ENCODE data around the gene CNTN5.

The CNTN5 gene

DNA sequence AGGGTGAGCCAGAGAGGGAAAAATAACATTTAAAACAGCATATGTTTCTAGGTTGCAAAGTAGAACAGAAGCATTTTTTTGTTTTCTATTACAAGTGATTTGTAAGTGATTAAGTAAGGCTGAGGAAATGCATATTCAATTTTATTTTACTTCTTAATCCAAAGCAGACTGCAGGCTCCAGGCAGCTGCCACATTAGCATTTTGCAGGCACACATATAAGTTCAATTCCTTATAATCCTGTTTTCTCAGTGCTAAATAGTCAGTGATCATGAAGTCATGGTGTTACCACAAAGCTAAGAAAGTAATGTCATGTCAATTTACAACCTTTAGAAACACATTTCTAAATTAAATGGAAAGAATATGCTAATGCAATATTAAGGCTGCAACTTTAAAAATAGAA lies 149.8 kb downstream of the CNTN5 start:
- no peaks in the 10 kb centered on the region for H3K27me3 ChIP-seq (ENCODE audit: insufficient read depth, low read length)
- H3K36me3 ChIP-seq (ENCODE audit: insufficient read depth, low read length): no peaks in the 10 kb centered on the region

DNA sequence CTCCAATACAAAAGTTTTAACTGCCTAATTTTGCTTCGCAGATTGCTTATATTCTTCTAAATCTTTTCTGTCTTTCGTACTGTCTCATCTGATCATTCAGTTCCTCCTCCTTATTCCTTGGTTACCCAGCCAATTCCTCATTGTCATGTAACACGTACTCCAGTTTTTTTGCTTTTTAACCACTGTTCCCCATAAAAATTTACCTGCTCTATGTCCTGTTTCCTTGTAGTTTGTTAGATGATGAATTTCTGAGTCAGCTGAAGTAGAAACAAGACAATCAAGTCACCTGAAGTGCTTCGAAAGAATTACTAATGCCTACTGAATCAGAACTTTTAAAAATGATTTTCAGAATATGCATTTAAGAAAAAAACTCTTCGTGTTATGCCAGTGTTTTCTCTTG lies 150.6 kb downstream of the CNTN5 start:
- no peaks in the 10 kb centered on the region for H3K27me3 ChIP-seq (ENCODE audit: insufficient read depth, low read length)
- H2AFZ ChIP-seq (ENCODE audit: low read length, unreplicated experiment): no peak overlapping the region
- no peak overlapping the region for H3K27ac ChIP-seq (ENCODE audit: low read depth, low read length)
- no peaks in the 10 kb centered on the region for H3K79me2 ChIP-seq (ENCODE audit: control insufficient read depth, insufficient read depth, low read length, unreplicated experiment)
- no peaks in the 10 kb centered on the region for H3K36me3 ChIP-seq (ENCODE audit: insufficient read depth, low read length)
- no peaks in the 10 kb centered on the region for H3K4me1 ChIP-seq (ENCODE audit: control insufficient read depth, insufficient read depth, low read length, unreplicated experiment)
- no peak overlapping the region for H3K4me3 ChIP-seq (ENCODE audit: low read depth, low read length)

More for the DNA sequence above, 149.8 kb downstream of the CNTN5 start:
- Histone ChIP-seq H3K4me3 (ENCODE audit: low read depth, low read length) (no peak overlapping the region), H3K27ac (ENCODE audit: low read depth, low read length) (no peak overlapping the region), H2AFZ (ENCODE audit: low read length, unreplicated experiment) (no peak overlapping the region), H3K79me2 (ENCODE audit: control insufficient read depth, insufficient read depth, low read length, unreplicated experiment) (no peaks in the 10 kb centered on the region), H3K4me1 (ENCODE audit: control insufficient read depth, insufficient read depth, low read length, unreplicated experiment) (no peaks in the 10 kb centered on the region)

DNA sequence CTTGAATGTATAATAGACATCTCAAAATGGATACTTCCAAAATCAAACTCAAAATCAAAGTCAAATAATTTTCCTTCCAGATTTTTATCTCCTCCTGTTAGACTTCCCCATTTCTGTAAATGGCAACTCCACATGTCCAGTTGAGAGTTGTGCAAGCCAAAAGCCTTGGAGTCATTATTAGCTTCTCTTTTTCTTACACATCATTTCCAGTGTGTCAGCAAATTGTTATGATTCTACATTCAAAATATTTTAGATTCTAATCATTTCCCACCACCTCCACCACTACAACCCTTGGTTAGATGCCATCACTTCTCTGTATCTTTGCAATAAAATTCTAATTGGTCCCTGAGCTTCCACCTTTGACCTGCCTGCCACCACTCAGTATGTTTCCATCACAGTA lies 155.7 kb downstream of the CNTN5 start:
- Histone ChIP-seq H3K79me2 (ENCODE audit: control insufficient read depth, insufficient read depth, low read length, unreplicated experiment) (no peaks in the 10 kb centered on the region), H2AFZ (ENCODE audit: low read length, unreplicated experiment) (no peak overlapping the region), H3K27me3 (ENCODE audit: insufficient read depth, low read length) (no peaks in the 10 kb centered on the region), H3K27ac (ENCODE audit: low read depth, low read length) (no peak overlapping the region), H3K36me3 (ENCODE audit: insufficient read depth, low read length) (no peaks in the 10 kb centered on the region), H3K4me3 (ENCODE audit: low read depth, low read length) (no peak overlapping the region), H3K4me1 (ENCODE audit: control insufficient read depth, insufficient read depth, low read length, unreplicated experiment) (no peaks in the 10 kb centered on the region)

DNA sequence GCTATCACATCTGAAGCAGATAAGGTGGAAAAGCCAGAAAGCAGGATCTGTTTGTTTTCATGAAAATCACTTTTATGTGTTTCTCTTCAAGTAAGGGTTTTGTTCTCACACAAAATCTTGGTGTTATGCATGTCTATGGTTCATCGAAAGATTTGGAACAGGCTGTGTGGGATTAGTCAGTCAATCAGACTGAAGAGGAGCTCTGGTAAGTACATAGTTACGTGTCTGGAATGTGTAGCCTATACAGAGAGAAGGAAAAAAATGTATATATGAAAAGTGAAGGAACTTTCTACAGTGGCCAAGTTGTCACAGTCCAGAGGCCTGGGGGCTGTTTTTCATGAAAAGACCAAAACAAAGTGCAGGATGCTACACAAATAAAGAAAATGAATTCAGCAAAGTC lies 156.7 kb downstream of the CNTN5 start:
- no peaks in the 10 kb centered on the region for H3K4me1 ChIP-seq (ENCODE audit: control insufficient read depth, insufficient read depth, low read length, unreplicated experiment)
- H2AFZ ChIP-seq (ENCODE audit: low read length, unreplicated experiment): no peak overlapping the region
- H3K4me3 ChIP-seq (ENCODE audit: low read depth, low read length): no peak overlapping the region
- H3K79me2 ChIP-seq (ENCODE audit: control insufficient read depth, insufficient read depth, low read length, unreplicated experiment): no peaks in the 10 kb centered on the region
- no peaks in the 10 kb centered on the region for H3K36me3 ChIP-seq (ENCODE audit: insufficient read depth, low read length)
- no peak overlapping the region for H3K27ac ChIP-seq (ENCODE audit: low read depth, low read length)
- no peaks in the 10 kb centered on the region for H3K27me3 ChIP-seq (ENCODE audit: insufficient read depth, low read length)

DNA sequence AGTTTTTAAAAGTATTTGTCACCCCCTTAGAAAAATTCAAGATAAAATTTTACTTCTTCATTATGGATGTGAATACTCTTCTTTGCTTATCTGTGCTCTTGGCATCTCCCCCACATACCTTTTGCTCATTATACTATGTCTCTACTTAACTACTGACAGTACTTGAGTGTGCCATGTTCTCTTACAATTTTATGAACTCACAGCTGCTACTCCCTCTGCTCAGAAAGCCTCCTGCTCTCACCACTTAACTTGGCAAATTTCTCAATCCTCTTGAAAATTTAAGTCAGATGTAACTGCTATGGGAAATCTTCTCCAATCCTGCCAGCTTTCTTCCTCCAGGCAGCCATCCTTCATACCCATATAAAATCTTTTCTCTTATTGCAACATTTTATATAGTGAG lies 163.4 kb downstream of the CNTN5 start:
- Histone ChIP-seq H3K4me3 (ENCODE audit: low read depth, low read length) (no peak overlapping the region), H3K79me2 (ENCODE audit: control insufficient read depth, insufficient read depth, low read length, unreplicated experiment) (no peaks in the 10 kb centered on the region), H3K4me1 (ENCODE audit: control insufficient read depth, insufficient read depth, low read length, unreplicated experiment) (no peaks in the 10 kb centered on the region), H3K27me3 (ENCODE audit: insufficient read depth, low read length) (no peaks in the 10 kb centered on the region), H3K27ac (ENCODE audit: low read depth, low read length) (no peak overlapping the region), H3K36me3 (ENCODE audit: insufficient read depth, low read length) (no peaks in the 10 kb centered on the region), H2AFZ (ENCODE audit: low read length, unreplicated experiment) (no peak overlapping the region)

DNA sequence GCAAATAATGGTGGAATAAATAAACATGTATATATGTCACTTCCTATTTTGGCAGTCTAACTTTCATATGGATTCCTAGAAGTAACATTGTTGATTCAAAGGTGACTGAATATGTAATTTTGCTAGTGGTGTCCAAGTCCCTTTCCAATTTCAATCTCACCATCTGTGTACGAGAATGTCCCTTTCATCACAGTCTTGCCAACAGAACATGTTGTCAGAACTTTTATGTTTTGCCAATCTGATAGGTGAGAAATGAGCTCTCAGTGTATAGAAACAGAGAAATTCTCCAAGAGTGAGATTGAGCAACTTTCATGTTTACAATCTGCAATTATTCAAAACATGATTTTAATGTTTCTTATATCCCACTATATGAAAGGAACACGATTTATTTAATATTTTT lies 167.5 kb downstream of the CNTN5 start:
- H3K36me3 ChIP-seq (ENCODE audit: insufficient read depth, low read length): no peaks in the 10 kb centered on the region
- H3K4me1 ChIP-seq (ENCODE audit: control insufficient read depth, insufficient read depth, low read length, unreplicated experiment): no peaks in the 10 kb centered on the region
- no peaks in the 10 kb centered on the region for H3K79me2 ChIP-seq (ENCODE audit: control insufficient read depth, insufficient read depth, low read length, unreplicated experiment)
- H3K4me3 ChIP-seq (ENCODE audit: low read depth, low read length): no peak overlapping the region
- no peak overlapping the region for H2AFZ ChIP-seq (ENCODE audit: low read length, unreplicated experiment)
- H3K27me3 ChIP-seq (ENCODE audit: insufficient read depth, low read length): no peaks in the 10 kb centered on the region
- no peak overlapping the region for H3K27ac ChIP-seq (ENCODE audit: low read depth, low read length)

DNA sequence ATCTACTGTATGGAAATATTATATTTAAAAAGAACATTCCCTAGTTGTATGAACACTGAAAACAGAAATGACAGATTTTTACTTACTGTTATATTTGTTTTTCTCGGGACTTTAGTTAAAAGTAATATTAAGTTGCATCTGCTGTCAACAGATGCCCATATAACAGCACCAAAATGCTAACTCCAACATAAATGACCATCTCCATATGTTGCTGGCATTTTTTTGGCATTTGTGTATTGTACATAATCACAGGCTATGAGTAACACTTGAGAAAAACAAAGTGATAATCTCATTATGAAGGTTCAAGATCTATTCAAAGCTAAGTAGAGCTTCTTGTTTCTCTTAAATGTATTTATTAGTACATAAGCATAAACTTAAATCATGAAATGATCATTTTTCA lies 172.0 kb downstream of the CNTN5 start:
- H3K36me3 ChIP-seq (ENCODE audit: insufficient read depth, low read length): no peaks in the 10 kb centered on the region

DNA sequence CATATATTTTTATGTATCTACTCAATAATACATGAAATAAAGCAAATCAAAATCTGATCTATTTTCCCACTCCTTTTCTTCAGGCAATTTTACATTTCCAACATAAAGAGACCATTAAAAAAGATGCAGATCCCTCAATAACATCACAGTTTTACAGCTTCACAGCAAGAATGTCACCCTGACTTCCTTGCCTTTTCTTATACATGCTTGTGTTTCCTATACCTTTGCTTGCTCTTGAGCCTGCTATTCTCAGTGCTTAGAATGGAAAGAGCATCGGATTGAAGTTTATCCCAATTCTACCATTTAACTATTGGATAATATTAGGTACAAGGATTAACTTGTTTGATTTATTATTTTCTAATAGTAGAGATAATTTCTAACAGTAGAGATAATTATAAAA lies 176.7 kb downstream of the CNTN5 start:
- Histone ChIP-seq H3K4me1 (ENCODE audit: control insufficient read depth, insufficient read depth, low read length, unreplicated experiment) (no peaks in the 10 kb centered on the region), H2AFZ (ENCODE audit: low read length, unreplicated experiment) (no peak overlapping the region), H3K4me3 (ENCODE audit: low read depth, low read length) (no peak overlapping the region), H3K27ac (ENCODE audit: low read depth, low read length) (no peak overlapping the region), H3K79me2 (ENCODE audit: control insufficient read depth, insufficient read depth, low read length, unreplicated experiment) (no peaks in the 10 kb centered on the region), H3K27me3 (ENCODE audit: insufficient read depth, low read length) (no peaks in the 10 kb centered on the region), H3K36me3 (ENCODE audit: insufficient read depth, low read length) (no peaks in the 10 kb centered on the region)

More for the DNA sequence above, 172.0 kb downstream of the CNTN5 start:
- no peaks in the 10 kb centered on the region for H3K27me3 ChIP-seq (ENCODE audit: insufficient read depth, low read length)
- no peak overlapping the region for H2AFZ ChIP-seq (ENCODE audit: low read length, unreplicated experiment)
- no peaks in the 10 kb centered on the region for H3K79me2 ChIP-seq (ENCODE audit: control insufficient read depth, insufficient read depth, low read length, unreplicated experiment)
- no peak overlapping the region for H3K27ac ChIP-seq (ENCODE audit: low read depth, low read length)
- H3K4me1 ChIP-seq (ENCODE audit: control insufficient read depth, insufficient read depth, low read length, unreplicated experiment): no peaks in the 10 kb centered on the region
- no peak overlapping the region for H3K4me3 ChIP-seq (ENCODE audit: low read depth, low read length)

DNA sequence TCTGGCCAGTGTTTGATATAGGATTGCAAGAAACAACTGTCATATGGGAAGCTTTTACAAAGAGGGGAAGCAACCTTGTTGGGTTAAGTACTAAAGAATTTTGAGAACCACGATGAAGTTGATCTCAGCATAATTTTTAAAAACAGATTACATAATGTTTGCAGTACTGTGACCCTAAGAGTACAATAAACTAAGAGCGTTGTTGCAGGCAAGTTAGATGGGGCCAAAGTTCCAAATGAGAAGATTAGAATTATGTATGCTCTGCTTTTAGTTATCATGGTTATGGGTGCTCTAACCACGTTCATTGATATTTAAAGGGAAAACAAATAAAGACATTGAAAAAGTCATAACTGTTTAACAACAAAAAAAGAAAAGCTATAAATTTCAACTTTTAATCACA lies 177.5 kb downstream of the CNTN5 start:
- H3K79me2 ChIP-seq (ENCODE audit: control insufficient read depth, insufficient read depth, low read length, unreplicated experiment): no peaks in the 10 kb centered on the region
- no peak overlapping the region for H2AFZ ChIP-seq (ENCODE audit: low read length, unreplicated experiment)
- H3K27ac ChIP-seq (ENCODE audit: low read depth, low read length): no peak overlapping the region
- H3K27me3 ChIP-seq (ENCODE audit: insufficient read depth, low read length): no peaks in the 10 kb centered on the region
- no peaks in the 10 kb centered on the region for H3K36me3 ChIP-seq (ENCODE audit: insufficient read depth, low read length)
- H3K4me1 ChIP-seq (ENCODE audit: control insufficient read depth, insufficient read depth, low read length, unreplicated experiment): no peaks in the 10 kb centered on the region
- H3K4me3 ChIP-seq (ENCODE audit: low read depth, low read length): no peak overlapping the region

DNA sequence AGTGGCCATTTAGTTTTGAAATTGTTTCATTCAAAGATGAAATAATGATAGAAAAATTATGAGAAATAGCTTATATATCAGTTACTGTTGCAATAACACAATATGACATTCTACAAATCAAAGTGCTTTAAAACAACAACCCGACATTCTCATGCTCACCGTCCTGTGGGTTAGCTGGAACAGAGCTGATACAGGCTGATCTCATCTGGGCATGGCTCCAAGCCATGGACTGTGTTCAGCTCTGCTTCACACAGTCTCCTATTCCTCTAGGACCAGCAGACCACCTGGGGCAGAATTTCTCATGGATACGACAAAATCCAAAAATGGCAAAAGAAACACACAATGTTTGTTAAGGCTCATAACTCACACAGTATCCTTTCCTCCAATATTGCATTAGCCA lies 178.6 kb downstream of the CNTN5 start:
- Histone ChIP-seq H3K36me3 (ENCODE audit: insufficient read depth, low read length) (no peaks in the 10 kb centered on the region), H2AFZ (ENCODE audit: low read length, unreplicated experiment) (no peak overlapping the region), H3K27me3 (ENCODE audit: insufficient read depth, low read length) (no peaks in the 10 kb centered on the region), H3K27ac (ENCODE audit: low read depth, low read length) (no peak overlapping the region), H3K4me3 (ENCODE audit: low read depth, low read length) (no peak overlapping the region), H3K4me1 (ENCODE audit: control insufficient read depth, insufficient read depth, low read length, unreplicated experiment) (no peaks in the 10 kb centered on the region), H3K79me2 (ENCODE audit: control insufficient read depth, insufficient read depth, low read length, unreplicated experiment) (no peaks in the 10 kb centered on the region)

DNA sequence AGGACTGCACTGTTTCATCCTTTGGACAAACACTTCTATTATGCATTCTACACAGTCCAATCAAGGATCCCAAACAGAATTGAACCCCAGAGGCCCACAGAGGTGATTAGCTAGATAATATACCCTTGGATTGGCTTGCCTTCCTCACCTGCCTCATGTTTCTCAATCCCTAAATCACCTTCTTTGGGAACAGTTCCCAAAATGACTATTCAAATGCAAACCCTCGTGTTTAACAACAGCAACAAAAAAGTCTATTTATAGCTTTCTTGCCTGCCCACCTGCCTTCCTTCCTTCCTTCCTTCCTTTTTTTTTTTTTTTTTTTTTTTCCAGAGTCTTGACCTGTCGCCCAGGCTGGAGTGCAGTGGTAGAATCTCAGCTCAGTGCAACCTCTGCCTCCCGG lies 180.0 kb downstream of the CNTN5 start:
- Histone ChIP-seq H3K27me3 (ENCODE audit: insufficient read depth, low read length) (no peaks in the 10 kb centered on the region), H3K36me3 (ENCODE audit: insufficient read depth, low read length) (no peaks in the 10 kb centered on the region), H3K4me1 (ENCODE audit: control insufficient read depth, insufficient read depth, low read length, unreplicated experiment) (no peaks in the 10 kb centered on the region), H3K4me3 (ENCODE audit: low read depth, low read length) (no peak overlapping the region), H2AFZ (ENCODE audit: low read length, unreplicated experiment) (no peak overlapping the region), H3K79me2 (ENCODE audit: control insufficient read depth, insufficient read depth, low read length, unreplicated experiment) (no peaks in the 10 kb centered on the region), H3K27ac (ENCODE audit: low read depth, low read length) (no peak overlapping the region)

DNA sequence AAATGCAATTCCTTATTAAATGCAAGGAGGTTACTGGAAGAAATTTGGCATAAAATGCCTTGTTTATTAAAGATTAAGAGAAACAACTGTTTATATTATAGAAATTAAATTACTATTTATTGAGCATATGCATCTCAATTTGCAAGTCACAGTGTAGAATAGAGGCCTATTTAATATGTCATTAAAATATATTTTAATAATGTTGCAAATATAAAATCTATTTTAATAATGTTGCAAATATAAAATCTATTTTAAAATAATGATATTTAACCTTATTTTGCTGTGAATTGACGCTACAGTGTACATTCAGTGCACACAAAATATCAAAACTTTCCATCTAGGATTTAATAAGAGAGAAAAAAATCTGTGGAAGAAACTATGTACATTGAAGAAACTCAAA lies 188.1 kb downstream of the CNTN5 start:
- H3K4me1 ChIP-seq (ENCODE audit: control insufficient read depth, insufficient read depth, low read length, unreplicated experiment): peaks cover 3% of the 10 kb centered on the region
- H3K27me3 ChIP-seq (ENCODE audit: insufficient read depth, low read length): no peaks in the 10 kb centered on the region
- no peaks in the 10 kb centered on the region for H3K36me3 ChIP-seq (ENCODE audit: insufficient read depth, low read length)
- H3K27ac ChIP-seq (ENCODE audit: low read depth, low read length): no peak overlapping the region
- H3K79me2 ChIP-seq (ENCODE audit: control insufficient read depth, insufficient read depth, low read length, unreplicated experiment): no peaks in the 10 kb centered on the region
- no peak overlapping the region for H2AFZ ChIP-seq (ENCODE audit: low read length, unreplicated experiment)
- no peak overlapping the region for H3K4me3 ChIP-seq (ENCODE audit: low read depth, low read length)

Data from ACC112 (cell line).